ENCODE data around the gene DMRTA2.
A peak's percentile ranks its signal among the peaks of the same experiment; 100 is the strongest.
"Not testable (repeated sequence)": the region's sequence is repeated elsewhere in the genome, so short reads cannot be mapped to it uniquely, and the experiment has no call there.

Gene DMRTA2

GRCh38 chr1:50423670-50424000, 392 bp upstream of the DMRTA2 start:
- DNase-seq, result peak in 1 of 2 experiments; percentile 57

GRCh38 chr1:50422675-50422945, 633 bp downstream of the DMRTA2 start:
- peak in 1 of 2 experiments; percentile 29 for DNase-seq

GRCh38 chr1:50421768-50422674, 1.2 kb downstream of the DMRTA2 start:
- DNase-seq, result no peak

GRCh38 chr1:50421366-50421748, 1.9 kb downstream of the DMRTA2 start:
- DNase-seq, result no peak

- DNase-seq, result peak; percentile 43 to 62
Observed at GRCh38 chr1:50420689-50421365, 2.4 kb downstream of the DMRTA2 start.

- DNase-seq, result peak in 1 of 2 experiments; percentile 28
Observed at GRCh38 chr1:50419907-50420677, 3.2 kb downstream of the DMRTA2 start.

- peak; percentile 34 to 38 for DNase-seq
Observed at GRCh38 chr1:50419192-50419906, 3.9 kb downstream of the DMRTA2 start.

GRCh38 chr1:50418600-50419109, 4.6 kb downstream of the DMRTA2 start:
- DNase-seq, result peak in 1 of 2 experiments; percentile 39

- no peak for DNase-seq
Observed at GRCh38 chr1:50417946-50418599, 5.2 kb downstream of the DMRTA2 start.

- peak in 1 of 2 experiments; percentile 30 for DNase-seq
Observed at GRCh38 chr1:50417507-50417906, 5.7 kb downstream of the DMRTA2 start.

- DNase-seq, result peak in 1 of 2 experiments; percentile 25
Observed at GRCh38 chr1:50416553-50417453, 6.4 kb downstream of the DMRTA2 start.

GRCh38 chr1:50416150-50416527, 7.1 kb downstream of the DMRTA2 start:
- no peak for DNase-seq

GRCh38 chr1:50415235-50416149, 7.8 kb downstream of the DMRTA2 start:
- no peak for DNase-seq

GRCh38 chr1:50414853-50415234, 8.4 kb downstream of the DMRTA2 start:
- no peak for DNase-seq

GRCh38 chr1:50412813-50413476, 10.3 kb downstream of the DMRTA2 start:
- no peak for DNase-seq

GRCh38 chr1:50405814-50406213, 17.4 kb downstream of the DMRTA2 start:
- no peak for DNase-seq

GRCh38 chr1:50393522-50394120, 29.6 kb downstream of the DMRTA2 start:
- DNase-seq, result no peak

GRCh38 chr1:50381551-50381950, 41.7 kb downstream of the DMRTA2 start:
- DNase-seq, result not testable (repeated sequence)

GRCh38 chr1:50378770-50379169, 44.5 kb downstream of the DMRTA2 start:
- DNase-seq, result no peak
